Ishikawa (cell line): ENCODE results near the gene NPAS2.

Source experiments
- CEBPB ChIP-seq: IDR thresholded peaks from 2 replicates; pipeline ENCODE4 v1.6.1; 2012
- CREB1 ChIP-seq: IDR thresholded peaks from 2 replicates; pipeline ENCODE4 v1.6.1; 2012; ENCODE audit warnings: low read depth
- EGR1 ChIP-seq: IDR thresholded peaks from 2 replicates; pipeline ENCODE4 v1.6.1; 2012
- EP300 ChIP-seq: IDR thresholded peaks from 2 replicates; pipeline ENCODE4 v1.6.1; 2012; ENCODE audit warnings: borderline replicate concordance
- FOXM1 ChIP-seq: IDR thresholded peaks from 2 replicates; pipeline ENCODE4 v1.6.1; 2012; ENCODE audit warnings: low read depth, borderline replicate concordance
- NFIC ChIP-seq: IDR thresholded peaks from 2 replicates; pipeline ENCODE4 v1.6.1; 2012
- RAD21 ChIP-seq: IDR thresholded peaks from 2 replicates; pipeline ENCODE4 v1.6.1; 2012; ENCODE audit warnings: low read depth
- TAF1 ChIP-seq: IDR thresholded peaks from 2 replicates; pipeline ENCODE4 v1.6.1; 2012; ENCODE audit warnings: low read depth, mild to moderate bottlenecking
- TCF12 ChIP-seq: IDR thresholded peaks from 2 replicates; pipeline ENCODE4 v1.6.1; 2012; ENCODE audit warnings: low read depth
- TEAD4 ChIP-seq: IDR thresholded peaks from 2 replicates; pipeline ENCODE4 v1.6.1; 2012
- YY1 ChIP-seq: IDR thresholded peaks from 2 replicates; pipeline ENCODE4 v1.6.1; 2012; ENCODE audit warnings: low read depth
- ZBTB7A ChIP-seq: IDR thresholded peaks from 2 replicates; pipeline ENCODE4 v1.6.1; 2012; ENCODE audit warnings: low read depth
- TF ChIP-seq, protein P1 (sequence below): IDR thresholded peaks from 2 replicates; pipeline ENCODE4 v1.6.1; 2012
- TF ChIP-seq, protein P2 (sequence below): IDR thresholded peaks from 2 replicates; pipeline ENCODE4 v1.6.1; 2012
- TF ChIP-seq, protein P3 (sequence below): IDR thresholded peaks from 2 replicates; pipeline ENCODE4 v1.6.1; 2012; ENCODE audit warnings: low read depth, mild to moderate bottlenecking

The NPAS2 gene

DNA sequence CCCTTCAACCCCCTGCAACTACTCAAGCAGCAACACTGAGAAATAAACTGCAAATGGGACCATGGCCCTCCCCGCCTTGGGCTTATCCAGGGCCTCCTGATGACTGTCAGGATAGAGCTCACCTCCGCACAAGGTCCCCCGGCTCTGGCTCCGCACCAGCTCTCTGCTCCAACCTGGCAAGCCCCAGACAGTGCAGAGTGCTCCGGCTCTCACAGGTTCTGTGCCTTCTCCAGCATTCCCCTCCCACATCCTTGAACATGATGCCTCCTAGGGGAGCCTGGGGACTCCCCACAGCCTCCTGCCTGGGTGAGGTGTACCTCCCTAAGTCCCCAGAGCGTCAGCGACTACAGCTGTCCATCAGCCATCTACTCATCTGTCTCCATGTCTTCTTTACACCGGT lies 26.7 kb upstream of the NPAS2 start:
- TF ChIP-seq EP300: no peak
- TF ChIP-seq TCF12: no peak
- no peak for TF ChIP-seq TAF1
- no peak for TF ChIP-seq YY1
- TF ChIP-seq, protein P1, sequence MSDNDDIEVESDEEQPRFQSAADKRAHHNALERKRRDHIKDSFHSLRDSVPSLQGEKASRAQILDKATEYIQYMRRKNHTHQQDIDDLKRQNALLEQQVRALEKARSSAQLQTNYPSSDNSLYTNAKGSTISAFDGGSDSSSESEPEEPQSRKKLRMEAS: no peak
- no peak for TF ChIP-seq CREB1
- TF ChIP-seq EGR1: no peak

DNA sequence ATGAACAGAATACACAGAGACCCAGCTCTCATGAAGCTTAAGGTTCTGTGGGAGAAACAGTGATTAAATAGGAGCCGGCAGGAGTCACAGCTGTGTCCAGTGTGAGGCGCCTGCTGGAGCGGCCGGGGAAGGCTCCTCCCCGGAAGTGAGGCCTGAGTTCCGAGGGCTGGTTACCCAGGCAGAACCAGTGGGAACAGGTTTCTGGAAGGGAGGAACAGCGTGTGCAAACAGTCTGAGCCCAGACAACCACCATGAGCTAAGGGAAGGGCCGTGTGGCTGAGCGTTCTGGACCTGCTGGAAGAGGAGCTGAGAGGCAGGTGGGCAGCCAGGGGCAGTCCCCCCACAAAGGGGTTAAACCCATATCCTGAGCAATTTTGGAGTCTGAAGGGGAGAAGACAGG lies 26.0 kb upstream of the NPAS2 start:
- TF ChIP-seq YY1 (no peak), CREB1 (no peak), TAF1 (no peak), EGR1 (no peak), RAD21 (no peak), NFIC (no peak), ZBTB7A (no peak), EP300 (no peak), CEBPB (no peak), TCF12 (no peak), TEAD4 (no peak), FOXM1 (no peak)
- TF ChIP-seq, protein P2, sequence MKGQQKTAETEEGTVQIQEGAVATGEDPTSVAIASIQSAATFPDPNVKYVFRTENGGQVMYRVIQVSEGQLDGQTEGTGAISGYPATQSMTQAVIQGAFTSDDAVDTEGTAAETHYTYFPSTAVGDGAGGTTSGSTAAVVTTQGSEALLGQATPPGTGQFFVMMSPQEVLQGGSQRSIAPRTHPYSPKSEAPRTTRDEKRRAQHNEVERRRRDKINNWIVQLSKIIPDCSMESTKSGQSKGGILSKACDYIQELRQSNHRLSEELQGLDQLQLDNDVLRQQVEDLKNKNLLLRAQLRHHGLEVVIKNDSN: no peak
- TF ChIP-seq, protein P3, sequence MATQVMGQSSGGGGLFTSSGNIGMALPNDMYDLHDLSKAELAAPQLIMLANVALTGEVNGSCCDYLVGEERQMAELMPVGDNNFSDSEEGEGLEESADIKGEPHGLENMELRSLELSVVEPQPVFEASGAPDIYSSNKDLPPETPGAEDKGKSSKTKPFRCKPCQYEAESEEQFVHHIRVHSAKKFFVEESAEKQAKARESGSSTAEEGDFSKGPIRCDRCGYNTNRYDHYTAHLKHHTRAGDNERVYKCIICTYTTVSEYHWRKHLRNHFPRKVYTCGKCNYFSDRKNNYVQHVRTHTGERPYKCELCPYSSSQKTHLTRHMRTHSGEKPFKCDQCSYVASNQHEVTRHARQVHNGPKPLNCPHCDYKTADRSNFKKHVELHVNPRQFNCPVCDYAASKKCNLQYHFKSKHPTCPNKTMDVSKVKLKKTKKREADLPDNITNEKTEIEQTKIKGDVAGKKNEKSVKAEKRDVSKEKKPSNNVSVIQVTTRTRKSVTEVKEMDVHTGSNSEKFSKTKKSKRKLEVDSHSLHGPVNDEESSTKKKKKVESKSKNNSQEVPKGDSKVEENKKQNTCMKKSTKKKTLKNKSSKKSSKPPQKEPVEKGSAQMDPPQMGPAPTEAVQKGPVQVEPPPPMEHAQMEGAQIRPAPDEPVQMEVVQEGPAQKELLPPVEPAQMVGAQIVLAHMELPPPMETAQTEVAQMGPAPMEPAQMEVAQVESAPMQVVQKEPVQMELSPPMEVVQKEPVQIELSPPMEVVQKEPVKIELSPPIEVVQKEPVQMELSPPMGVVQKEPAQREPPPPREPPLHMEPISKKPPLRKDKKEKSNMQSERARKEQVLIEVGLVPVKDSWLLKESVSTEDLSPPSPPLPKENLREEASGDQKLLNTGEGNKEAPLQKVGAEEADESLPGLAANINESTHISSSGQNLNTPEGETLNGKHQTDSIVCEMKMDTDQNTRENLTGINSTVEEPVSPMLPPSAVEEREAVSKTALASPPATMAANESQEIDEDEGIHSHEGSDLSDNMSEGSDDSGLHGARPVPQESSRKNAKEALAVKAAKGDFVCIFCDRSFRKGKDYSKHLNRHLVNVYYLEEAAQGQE: no peak
- TF ChIP-seq, protein P1: no peak

DNA sequence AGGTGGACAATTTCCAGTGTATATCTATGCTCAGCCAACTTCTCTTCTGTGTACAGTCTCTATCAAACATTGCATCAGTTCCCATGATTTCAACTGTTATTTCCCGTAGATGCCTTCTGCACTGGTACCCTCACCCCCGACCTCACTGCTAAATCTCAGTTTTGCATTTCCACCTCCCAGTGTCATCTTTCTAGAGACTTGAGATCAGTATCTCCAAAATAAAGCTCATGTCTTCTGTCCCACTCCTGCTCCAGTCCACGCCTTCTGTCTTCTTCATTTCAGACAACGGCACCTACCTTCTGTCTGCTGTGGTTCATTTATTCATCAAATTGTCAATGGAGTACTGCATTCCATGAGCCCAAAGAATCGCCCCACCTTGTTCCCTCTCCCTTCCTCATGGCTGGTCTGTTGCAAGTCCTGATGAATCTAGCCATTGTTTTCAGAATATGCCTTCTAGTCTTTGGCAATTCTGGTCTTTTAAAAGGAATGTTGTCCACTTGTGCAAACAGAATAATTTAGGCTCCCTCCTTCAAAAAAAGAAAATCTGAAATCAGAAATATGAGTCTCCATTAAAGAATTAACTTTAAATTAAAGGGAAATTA lies 23.3 kb upstream of the NPAS2 start:
- TF ChIP-seq, protein P2: no peak
- TF ChIP-seq ZBTB7A (no peak), FOXM1 (no peak), NFIC (no peak), YY1 (no peak), EP300 (no peak)
- TF ChIP-seq, protein P3: no peak

DNA sequence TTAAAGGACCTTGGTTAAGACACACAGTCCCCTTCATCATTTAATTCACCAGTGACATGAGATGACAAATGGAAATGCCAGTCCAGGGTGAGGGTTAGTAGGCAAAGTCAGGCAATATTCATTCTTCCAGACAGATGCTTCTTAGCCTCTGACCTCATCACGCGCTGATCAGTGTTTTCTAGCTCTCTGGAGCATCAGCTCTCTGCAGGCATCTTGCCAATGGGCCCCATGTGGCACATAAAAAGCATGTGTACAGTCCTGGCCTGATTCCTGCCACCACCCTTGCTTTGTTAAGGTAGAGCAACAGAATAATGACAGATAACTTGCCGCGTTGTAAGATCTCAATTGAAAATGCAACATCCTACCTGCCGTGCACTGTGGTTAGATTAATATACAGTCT lies 20.3 kb upstream of the NPAS2 start:
- TF ChIP-seq, protein P2: no peak
- TF ChIP-seq EGR1: no peak

DNA sequence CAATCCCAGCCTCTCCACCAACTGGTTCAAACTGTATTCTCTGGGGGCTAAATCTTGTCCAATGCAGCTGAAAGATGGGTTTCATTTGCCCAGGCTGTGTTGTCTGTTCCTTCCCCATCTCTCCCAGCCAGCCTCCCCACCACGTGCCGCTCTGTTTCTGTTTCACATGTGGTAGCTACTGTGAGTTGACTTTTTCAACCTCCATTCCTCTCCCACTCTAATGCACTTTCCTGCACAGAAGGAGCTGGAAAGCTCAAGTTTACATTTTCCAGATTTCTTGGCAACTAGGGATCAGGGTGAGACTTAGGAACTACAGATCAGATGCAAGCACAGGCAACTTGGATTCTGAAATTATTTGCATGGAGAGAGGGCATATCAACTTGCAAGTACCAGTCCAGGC lies 19.0 kb upstream of the NPAS2 start:
- TF ChIP-seq NFIC (no peak), RAD21 (no peak), YY1 (no peak), CREB1 (no peak)

DNA sequence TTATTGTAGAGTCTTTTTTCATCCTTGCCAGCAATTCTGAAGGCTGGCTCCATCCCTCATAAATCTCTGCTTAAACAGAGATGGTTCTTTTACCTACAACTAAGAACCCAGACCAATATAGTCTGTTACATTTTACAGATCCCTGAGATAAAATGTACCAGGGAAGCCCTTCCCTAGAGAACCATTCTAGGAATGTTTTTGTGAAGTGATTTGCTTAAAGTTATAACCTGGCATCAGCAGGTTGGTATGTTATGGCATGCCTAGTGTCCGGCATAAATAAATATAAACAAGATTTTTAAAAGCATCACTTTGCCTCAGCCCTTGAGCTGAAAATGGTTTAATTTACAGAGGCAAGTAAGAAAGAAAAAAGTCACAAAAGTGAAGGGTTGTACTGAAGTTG lies 18.5 kb upstream of the NPAS2 start:
- TF ChIP-seq FOXM1: no peak
- TF ChIP-seq NFIC: no peak
- TF ChIP-seq, protein P3: no peak
- no peak for TF ChIP-seq CREB1
- TF ChIP-seq, protein P1: no peak
